GM12878 (cell line): Measurements from ENCODE around the gene TWIST1. TPM values are rescaled to one million over a fixed set of nuclear protein-coding genes. Genes with fewer than 3 reads are reported as not detected.

Experiments
- ATAC-seq: fragments of 200-7000 bp; cut with Tn5 transposase; 3 replicates; pipeline ENCODE4 v1.9.1; 2020; ENCODE audit warnings: mild to moderate bottlenecking, moderate library complexity
- BruUV-seq: library from RNA; stranded (reverse); fragments of 400-500 nt; replicated peaks from 2 replicates; lab custom pipeline; 2021; lab: Mats Ljungman, UMichigan
- CTCF ChIA-PET: fragments of 300-600 bp; sonication (Branson Sonifier 250); formaldehyde crosslinking; extraction: SDS; loops from one replicate; lab custom pipeline; 2021; ENCODE audit warnings: inconsistent platforms; lab: Yijun Ruan, JAX
- POLR2A ChIA-PET: fragments of 350-600 bp; formaldehyde crosslinking; extraction: SDS; loops from one replicate; lab custom pipeline; 2021; ENCODE audit warnings: inconsistent platforms; lab: Charles Lee
- RAD21 ChIA-PET: fragments of 300-600 bp; sonication (Branson Sonifier 250); formaldehyde crosslinking; loops from one replicate; lab custom pipeline; 2023; ENCODE audit warnings: antibody characterized with exemption; ENCODE audit not compliant: unreplicated experiment; lab: Charles Lee
- SMC1A ChIA-PET: fragments of 300-600 bp; sonication (Branson Sonifier 250); formaldehyde crosslinking; loops from one replicate; lab custom pipeline; 2023; ENCODE audit not compliant: unreplicated experiment, uncharacterized antibody; lab: Charles Lee
- DNase-seq: peaks from one replicate; pipeline ENCODE4 v3.0.0-alpha.2; 2011; ENCODE audit warnings: low read depth, low spot score
- FAIRE-seq: peaks from 3 replicates; lab custom pipeline; 2011; peaks lifted over from hg19 to GRCh38; lab: Jason Lieb, UNC
- H2AFZ ChIP-seq: 2 replicates; pipeline ENCODE4 v1.6.0; 2011; ENCODE audit warnings: low read depth, low read length, control low read depth; ENCODE audit not compliant: control insufficient read depth
- H3K27ac ChIP-seq: 2 replicates; pipeline ENCODE4 v1.5.1; 2011; ENCODE audit warnings: control low read depth; ENCODE audit not compliant: control insufficient read depth, insufficient read depth
- H3K27me3 ChIP-seq, 2 experiments: replicated peaks in 1 of 2; 2 replicates each; pipeline versions ENCODE4 v1.6.0 to v1.6.1; 2011; ENCODE audit warnings: low read length in 1 of 2; ENCODE audit not compliant: control insufficient read depth in 2 of 2, insufficient read depth in 2 of 2
- H3K36me3 ChIP-seq, 2 experiments: 2 replicates each; pipeline ENCODE4 v1.5.1; 2011; ENCODE audit warnings: low read length in 1 of 2; ENCODE audit not compliant: control insufficient read depth in 2 of 2, insufficient read depth in 2 of 2
- H3K4me1 ChIP-seq: 2 replicates; pipeline ENCODE4 v1.6.1; 2011; ENCODE audit warnings: mild to moderate bottlenecking, low read length, moderate library complexity, mixed read lengths; ENCODE audit not compliant: control insufficient read depth, insufficient read depth
- H3K4me2 ChIP-seq: 2 replicates; pipeline ENCODE4 v1.6.0; 2011; ENCODE audit warnings: control low read depth; ENCODE audit not compliant: control insufficient read depth, insufficient read depth
- H3K4me3 ChIP-seq: fragments of 200-600 bp; sonication (generic); 2 replicates; pipeline ENCODE4 v1.5.1; 2016
- H3K79me2 ChIP-seq: 2 replicates; pipeline ENCODE4 v1.6.0; 2011; ENCODE audit warnings: low read length; ENCODE audit not compliant: control insufficient read depth, insufficient read depth
- H3K9ac ChIP-seq: 2 replicates; pipeline ENCODE4 v1.8.0; 2011; ENCODE audit warnings: low read length, control low read depth, mixed read lengths; ENCODE audit not compliant: control insufficient read depth, insufficient read depth
- H3K9me3 ChIP-seq: replicated peaks from 3 replicates; pipeline ENCODE4 v1.5.1; 2011; ENCODE audit warnings: mild to moderate bottlenecking, low read length; ENCODE audit not compliant: control insufficient read depth, insufficient read depth
- H4K20me1 ChIP-seq: 2 replicates; pipeline ENCODE4 v1.6.0; 2011; ENCODE audit not compliant: control insufficient read depth, insufficient read depth
- CBX3 ChIP-seq: fragments of 200-600 bp; sonication (generic); IDR thresholded peaks from 2 replicates; pipeline ENCODE4 v1.6.1; 2016; ENCODE audit warnings: low read depth, borderline replicate concordance
- CEBPB ChIP-seq, 2 experiments: fragments of 150-350 bp in 1 of 2; IDR thresholded peaks; 2 replicates each; pipeline ENCODE4 v1.6.1; 2012 to 2014; ENCODE audit warnings: low read depth in 2 of 2, low read length in 2 of 2, borderline replicate concordance in 1 of 2, inconsistent platforms in 1 of 2
- CHD1 ChIP-seq: IDR thresholded peaks from 2 replicates; pipeline ENCODE4 v1.6.1; 2012; ENCODE audit warnings: low read depth, low read length, improper control_type of control experiment
- CHD2 ChIP-seq: IDR thresholded peaks from 2 replicates; pipeline ENCODE4 v1.6.1; 2011; ENCODE audit warnings: low read depth, low read length, improper control_type of control experiment, borderline replicate concordance
- CHD4 ChIP-seq: fragments of 200-600 bp; sonication (generic); IDR thresholded peaks from 2 replicates; pipeline ENCODE4 v1.6.1; 2016; ENCODE audit warnings: mild to moderate bottlenecking
- FOXK2 ChIP-seq: fragments of 450-650 bp; IDR thresholded peaks from 2 replicates; pipeline ENCODE4 v1.6.1; 2017; ENCODE audit warnings: mild to moderate bottlenecking, moderate library complexity
- JUNB ChIP-seq: IDR thresholded peaks from 2 replicates; pipeline ENCODE4 v1.6.1; 2016; ENCODE audit warnings: antibody characterized with exemption, mild to moderate bottlenecking
- NR2C2 ChIP-seq: IDR thresholded peaks from 2 replicates; pipeline ENCODE4 v1.6.1; 2011; ENCODE audit warnings: borderline replicate concordance, low read depth; ENCODE audit not compliant: control insufficient read depth, insufficient read length
- PAX8 ChIP-seq: fragments of 450-650 bp; IDR thresholded peaks from 2 replicates; pipeline ENCODE4 v1.6.1; 2017; ENCODE audit warnings: mild to moderate bottlenecking, moderate library complexity
- SMC3 ChIP-seq: IDR thresholded peaks from 2 replicates; pipeline ENCODE4 v1.6.1; 2011; ENCODE audit warnings: low read length, improper control_type of control experiment, borderline replicate concordance
- SUPT20H ChIP-seq: IDR thresholded peaks from 2 replicates; pipeline ENCODE4 v1.6.1; 2011; ENCODE audit warnings: low read depth, mild to moderate bottlenecking, low read length, moderate library complexity, borderline replicate concordance; ENCODE audit not compliant: control insufficient read depth
- ZBTB4 ChIP-seq: fragments of 450-650 bp; formaldehyde crosslinking; IDR thresholded peaks from 2 replicates; pipeline ENCODE4 v1.4.0; 2022; ENCODE audit warnings: mild to moderate bottlenecking, moderate library complexity
- ZNF207 ChIP-seq: fragments of 450-650 bp; IDR thresholded peaks from 2 replicates; pipeline ENCODE4 v1.6.1; 2014; ENCODE audit warnings: antibody characterized with exemption, mild to moderate bottlenecking, borderline replicate concordance
- ZNF274 ChIP-seq: IDR thresholded peaks from one replicate; pipeline ENCODE4 v1.8.0; 2011; ENCODE audit not compliant: insufficient read length, insufficient read depth
- ZNF687 ChIP-seq: fragments of 450-650 bp; IDR thresholded peaks from 2 replicates; pipeline ENCODE4 v1.6.1; 2017; ENCODE audit warnings: mild to moderate bottlenecking, moderate library complexity
- WGBS: methylation state at CpG from one replicate; pipeline ENCODE4 v1.1.6; 2016; ENCODE audit warnings: low lambda C conversion rate; ENCODE audit not compliant: insufficient replicate concordance, insufficient coverage; ENCODE audit errors: missing lambda C conversion rate; 5-methylcytosine and 5-hydroxymethylcytosine counted together
- in situ Hi-C: fragments of 300-500 bp; cut with MboI; formaldehyde crosslinking; loops from 9 replicates; pipeline ENCODE4 v1.14.3; 2018; ENCODE audit warnings: mixed read lengths
- intact Hi-C: fragments of 100-400 bp; cut with micrococcal nuclease; formaldehyde crosslinking; loops from one replicate; pipeline ENCODE4 v1.14.2; 2022; ENCODE audit not compliant: unreplicated experiment
- polyA plus RNA-seq, 11 experiments: library from polyadenylated mRNA; depleted of rRNA in 4 of 11; unstranded in 6 of 11; stranded (reverse) in 5 of 11; fragments of >200 nt; fragmentation: Nextera tagmentation in 4 of 11; fragmentation: Illumina TruSeq in 1 of 11; extraction: Ambion mirVana in 4 of 11; extraction: Trizol in 1 of 11; gene quantifications; 1 replicate in 1 of 11; 2 replicates in 10 of 11; pipeline versions ENCODE4 v1.2.1 to v1.2.3, GENCODE V29; 2011 to 2016; ENCODE audit warnings: inconsistent platforms in 2 of 11, missing spikeins in 2 of 11, low read depth in 1 of 11
- total RNA-seq, 4 experiments: library from RNA; depleted of rRNA in 3 of 4; stranded (reverse); fragments of >200 nt in 3 of 4; fragmentation: Illumina TruSeq in 1 of 4; extraction: Trizol in 1 of 4; gene quantifications; 2 replicates each; pipeline versions ENCODE4 v1.2.1 to v1.2.3, GENCODE V29; 2013 to 2021
- TF ChIP-seq, protein P1 (sequence below): fragments of 450-650 bp; IDR thresholded peaks from 2 replicates; pipeline ENCODE4 v1.6.1; 2017; ENCODE audit warnings: borderline replicate concordance

The TWIST1 gene
- total and polyA plus RNA-seq, 10 of the 15 experiments (the other 5 are each of a cell fraction or from before 2014, with no cell fraction given), result not detected

DNA sequence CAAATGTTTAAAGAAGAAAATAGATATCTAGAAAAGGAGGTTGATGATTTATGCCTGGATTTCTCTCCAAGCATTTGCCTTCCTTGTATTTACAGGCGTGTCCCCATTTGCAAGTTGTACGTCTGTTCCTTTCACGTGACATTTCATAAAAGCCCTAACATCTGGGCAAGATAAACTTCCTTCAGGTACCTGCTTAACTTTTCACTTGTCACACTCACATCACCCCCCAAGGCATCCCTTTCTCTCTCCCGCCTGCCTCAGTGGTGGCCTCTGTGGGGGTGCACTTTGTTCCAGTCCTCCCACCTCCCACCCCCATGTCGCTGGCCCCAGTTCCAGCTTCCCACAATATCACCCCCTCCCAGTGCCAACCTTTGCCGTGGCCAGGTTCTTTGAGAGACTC, 6.7 kb downstream of the TWIST1 start:
- POLR2A ChIA-PET, result no interaction called here
- peaks cover 8 to 28% of the 10 kb centered on the region in 2 experiments for H3K27me3 ChIP-seq
- no peak overlapping the region for H3K9ac ChIP-seq
- no peak overlapping the region for H3K4me3 ChIP-seq
- 8% methylated on average over 6 of the region's 6 CpGs for WGBS
- H3K79me2 ChIP-seq, result no peaks in the 10 kb centered on the region
- H3K4me2 ChIP-seq, result no peak overlapping the region
- DNase-seq, result no peak
- TF ChIP-seq CHD1 (no peak), ZNF207 (no peak), NR2C2 (no peak), JUNB (no peak), FOXK2 (no peak), ZBTB4 (CRISPR knock-in tag) (no peak), SUPT20H (no peak), ZNF274 (no peak), SMC3 (no peak), PAX8 (no peak), CEBPB (IDR thresholded peaks at IDR 0.05; ENCODE audit: borderline replicate concordance in 1 of 2, low read depth in 2 of 2, low read length in 2 of 2) (no peak), ZNF687 (no peak), CHD2 (no peak), CBX3 (no peak), CHD4 (no peak)
- TF ChIP-seq, protein P1, sequence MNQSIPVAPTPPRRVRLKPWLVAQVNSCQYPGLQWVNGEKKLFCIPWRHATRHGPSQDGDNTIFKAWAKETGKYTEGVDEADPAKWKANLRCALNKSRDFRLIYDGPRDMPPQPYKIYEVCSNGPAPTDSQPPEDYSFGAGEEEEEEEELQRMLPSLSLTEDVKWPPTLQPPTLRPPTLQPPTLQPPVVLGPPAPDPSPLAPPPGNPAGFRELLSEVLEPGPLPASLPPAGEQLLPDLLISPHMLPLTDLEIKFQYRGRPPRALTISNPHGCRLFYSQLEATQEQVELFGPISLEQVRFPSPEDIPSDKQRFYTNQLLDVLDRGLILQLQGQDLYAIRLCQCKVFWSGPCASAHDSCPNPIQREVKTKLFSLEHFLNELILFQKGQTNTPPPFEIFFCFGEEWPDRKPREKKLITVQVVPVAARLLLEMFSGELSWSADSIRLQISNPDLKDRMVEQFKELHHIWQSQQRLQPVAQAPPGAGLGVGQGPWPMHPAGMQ, result no peak
- TF ChIP-seq, all 136 proteins: peak for 0
- ChIA-PET RAD21 (no interaction called here), SMC1A (no interaction called here), CTCF (no interaction called here)
- H3K27ac ChIP-seq, result no peak overlapping the region
- H2AFZ ChIP-seq, result no peak overlapping the region
- in situ Hi-C loops (loop anchor here (25.0 kb wide), 1 partner anchor 552 kb away; no protein-coding TSS in a partner anchor), intact Hi-C loops (no loop called here)
- no peaks in the 10 kb centered on the region for H3K36me3 ChIP-seq
- no TSS peak for BruUV-seq
- no peaks in the 10 kb centered on the region for H4K20me1 ChIP-seq
- ATAC-seq (no peak), FAIRE-seq (no peak)
- H3K9me3 ChIP-seq, result no peaks in the 10 kb centered on the region; the same call in 1 of the 3 replicates
- H3K4me1 ChIP-seq, result no peaks in the 10 kb centered on the region; the same call in 1 of the 2 replicates
